ENCODE measurements around the gene DRG2.

- no peak for TF ChIP-seq CTCF (IDR thresholded peaks at IDR 0.05)
- no peak for TF ChIP-seq POLR2A (IDR thresholded peaks at IDR 0.05)
Observed at GRCh38 chr17:18108401-18109312, 20.9 kb downstream of the DRG2 start, which contains the start of gene MYO15A.
